ENCODE data around the gene JAK1. TPM values are rescaled to one million over a fixed set of nuclear protein-coding genes. Genes with fewer than 3 reads are reported as not detected.

The JAK1 gene
- total and polyA plus RNA-seq, 9 of the 15 experiments (the other 6 are each of a cell fraction or from before 2014, with no cell fraction given) = 9.7 to 44.1 (median 42.5) TPM

DNA sequence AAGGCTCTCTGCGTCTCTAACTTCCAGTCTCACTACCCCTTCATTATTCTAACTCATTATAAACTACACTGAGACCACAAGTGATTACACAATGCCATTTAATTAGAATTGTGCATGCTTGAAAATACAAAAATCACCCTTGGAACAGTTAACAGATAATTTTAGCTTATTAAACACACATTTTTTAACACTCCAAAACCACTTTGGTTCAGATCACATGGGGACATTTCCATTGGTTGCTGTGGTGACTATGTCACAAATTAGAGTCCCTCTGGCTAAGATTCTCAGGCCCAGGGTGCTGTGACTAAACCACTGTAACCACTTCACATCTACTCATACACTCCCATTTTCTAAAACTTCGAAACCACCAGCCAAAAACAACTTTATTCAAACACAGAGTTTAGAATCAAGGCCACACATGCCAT lies 43.0 kb downstream of the JAK1 start:
- no peak overlapping the region for H3K4me3 ChIP-seq
- DNase-seq (ENCODE audit: extremely low read depth in 1 of 4, low spot score in 3 of 4) (no peak), ATAC-seq (no peak), FAIRE-seq (no peak)
- no peak overlapping the region for H2AFZ ChIP-seq (ENCODE audit: low read depth, low read length)
- H3K27me3 ChIP-seq (ENCODE audit: control insufficient read depth in 2 of 2, insufficient read depth in 2 of 2, low read length in 2 of 2) = no peaks in the 10 kb centered on the region
- no peaks in the 10 kb centered on the region for H3K36me3 ChIP-seq (ENCODE audit: control insufficient read depth, insufficient read depth, low read length)
- no peak overlapping the region for H3K27ac ChIP-seq (ENCODE audit: extremely low read depth, low read depth, low read length)
- H3K9me1 ChIP-seq (ENCODE audit: control insufficient read depth, insufficient read depth, low read length) = no peaks in the 10 kb centered on the region
- H4K20me1 ChIP-seq (replicated peaks; ENCODE audit: control insufficient read depth, insufficient read depth, low read length) = peaks cover 6% of the 10 kb centered on the region; the same call in 1 of the 2 replicates
- H3K4me2 ChIP-seq (ENCODE audit: insufficient read depth, low read length) = no peak overlapping the region
- POLR2A ChIA-PET = interaction anchor here (1.4 to 1.7 kb wide), 3 partner anchors 10 to 33 kb away, joined by 3 to 8 read pairs (median 6); no protein-coding TSS in a partner anchor
- no peak for TF ChIP-seq ATF1 (CRISPR knock-in tag; IDR thresholded peaks at IDR 0.05)
- TF ChIP-seq ATF1 (tag; IDR thresholded peaks at IDR 0.05) = no peak
- peak; percentile 72 for TF ChIP-seq ZBTB40 (IDR thresholded peaks at IDR 0.05)
- TF ChIP-seq ZBTB40 (CRISPR knock-in tag; IDR thresholded peaks at IDR 0.05) = no peak
- no TSS peak for BruUV-seq (replicated peaks)
- 44% methylated on average over 2 of the region's 2 CpGs for WGBS (ENCODE audit: insufficient coverage, low coverage, missing lambda C conversion rate)
- CTCF ChIA-PET (ENCODE audit: low intra/inter-chr PET ratio) = no interaction called here
- H3K79me2 ChIP-seq (ENCODE audit: control insufficient read depth, insufficient read depth, low read length) = peaks cover 41% of the 10 kb centered on the region
- H3K9ac ChIP-seq (ENCODE audit: insufficient read depth in 1 of 2, low read depth in 2 of 2, low read length in 2 of 2) = no peak overlapping the region
- intact Hi-C loops (cut with micrococcal nuclease) (no loop called here), in situ Hi-C loops (cut with MboI) (no loop called here)
- peaks cover 0 to 17% of the 10 kb centered on the region in 2 experiments; a peak in 3 of 5 replicates for H3K4me1 ChIP-seq (replicated peaks in 1 of 2; ENCODE audit: control insufficient read depth in 2 of 2, insufficient read depth in 2 of 2, low read length in 2 of 2)
- no peaks in the 10 kb centered on the region for H3K9me3 ChIP-seq (replicated peaks; ENCODE audit: control insufficient read depth, insufficient read depth, low read depth, low read length)

Data from K562 (cell line).